A549 treated with GW870086 at 1 μM for 4 hours (cell line): ENCODE data around the gene DUSP9. TPM values are rescaled to one million over a fixed set of nuclear protein-coding genes. Genes with fewer than 3 reads are reported as not detected.

ENCODE experiments used
- total RNA-seq: library from RNA; stranded (reverse); fragments of 200-300 nt; extraction: Qiagen RNA extraction; gene quantifications from 5 replicates; pipeline ENCODE4 v1.2.3, GENCODE V29; 2022; ENCODE audit warnings: low read depth

The DUSP9 gene, protein sequence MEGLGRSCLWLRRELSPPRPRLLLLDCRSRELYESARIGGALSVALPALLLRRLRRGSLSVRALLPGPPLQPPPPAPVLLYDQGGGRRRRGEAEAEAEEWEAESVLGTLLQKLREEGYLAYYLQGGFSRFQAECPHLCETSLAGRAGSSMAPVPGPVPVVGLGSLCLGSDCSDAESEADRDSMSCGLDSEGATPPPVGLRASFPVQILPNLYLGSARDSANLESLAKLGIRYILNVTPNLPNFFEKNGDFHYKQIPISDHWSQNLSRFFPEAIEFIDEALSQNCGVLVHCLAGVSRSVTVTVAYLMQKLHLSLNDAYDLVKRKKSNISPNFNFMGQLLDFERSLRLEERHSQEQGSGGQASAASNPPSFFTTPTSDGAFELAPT
- total RNA-seq: 1.00 to 1.8 TPM (median 1.5 TPM) in 5 replicates

GRCh38 chrX:153646620-153647373 lies at the start of gene DUSP9:
Gene DUSP9, plus strand, starts transcription at chrX:153647203. Its CDS starts 751 bp downstream, at chrX:153647954.

GRCh38 chrX:153598541-153599191 lies 48.3 kb upstream of the DUSP9 start, which contains the start of gene CCNQ:
Gene CCNQ, minus strand, starts transcription at chrX:153599139. Its CDS starts 66 bp downstream, at chrX:153599073.

GRCh38 chrX:153673428-153674218 lies 26.6 kb downstream of the DUSP9 start, which contains the start of gene PNCK:
Gene PNCK, minus strand, starts transcription at chrX:153673813. Its CDS starts 737 bp downstream, at chrX:153673076.

GRCh38 chrX:153687121-153688039 lies 40.4 kb downstream of the DUSP9 start, which contains the start of gene SLC6A8:
Gene SLC6A8, plus strand, starts transcription at chrX:153687926. Its CDS starts 649 bp downstream, at chrX:153688575.

Other genes starting within 250 kb of the DUSP9 start
- gene PNMA6E, start 245.9 kb upstream of the DUSP9 start, total RNA-seq: 0.07 TPM in 1 of 5 replicates, not detected in the others
- gene ZFP92, start 235.7 kb upstream of the DUSP9 start, total RNA-seq: 0.42 to 0.59 TPM (median 0.57 TPM) in 5 replicates
- gene TREX2, start 201.1 kb upstream of the DUSP9 start, total RNA-seq: 1.1 to 1.7 TPM (median 1.2 TPM) in 5 replicates
- gene HAUS7, start 176.6 kb upstream of the DUSP9 start, total RNA-seq: 49.8 to 59.6 TPM (median 54.3 TPM) in 5 replicates
- gene BGN, start 152.2 kb upstream of the DUSP9 start, total RNA-seq: 0.07 TPM in 1 of 5 replicates, not detected in the others
- gene ATP2B3, start 129.6 kb upstream of the DUSP9 start, total RNA-seq: 0.07 to 0.23 TPM (median 0.15 TPM) in 5 replicates
- gene CCNQ, start 48.1 kb upstream of the DUSP9 start, total RNA-seq: 44.6 to 59.4 TPM (median 58.5 TPM) in 5 replicates
- gene PNCK, start 26.6 kb downstream of the DUSP9 start, total RNA-seq: 0.13 to 0.31 TPM (median 0.24 TPM) in 4 of 5 replicates, not detected in the other
- 11.3 to 13.3 TPM (median 11.9 TPM) in 5 replicates for gene SLC6A8, start 40.7 kb downstream of the DUSP9 start, total RNA-seq
- gene BCAP31, start 77.2 kb downstream of the DUSP9 start, total RNA-seq: 350 to 420 TPM (median 366 TPM) in 5 replicates
- gene ABCD1, start 77.7 kb downstream of the DUSP9 start, total RNA-seq: 2.3 to 4.7 TPM (median 3.6 TPM) in 5 replicates
- 2.4 to 4.3 TPM (median 3.6 TPM) in 5 replicates for gene PLXNB3, start 117.0 kb downstream of the DUSP9 start, total RNA-seq
- not detected in 5 replicates for gene SRPK3, start 133.8 kb downstream of the DUSP9 start, total RNA-seq
- gene IDH3G, start 147.2 kb downstream of the DUSP9 start, total RNA-seq: 58.5 to 62.8 TPM (median 59.4 TPM) in 5 replicates
- 399 to 451 TPM (median 405 TPM) in 5 replicates for gene SSR4, start 147.5 kb downstream of the DUSP9 start, total RNA-seq
- gene PDZD4, start 183.3 kb downstream of the DUSP9 start, total RNA-seq: 2.2 to 4.1 TPM (median 3.4 TPM) in 5 replicates
- 16.7 to 20.3 TPM (median 17.5 TPM) in 5 replicates for gene L1CAM, start 239.0 kb downstream of the DUSP9 start, total RNA-seq